Measurements from ENCODE around the gene LCE1C. TPM values are rescaled to one million over a fixed set of nuclear protein-coding genes. Genes with fewer than 3 reads are reported as not detected.

Gene LCE1C
- total and polyA plus RNA-seq, 7 donors, result not detected

DNA sequence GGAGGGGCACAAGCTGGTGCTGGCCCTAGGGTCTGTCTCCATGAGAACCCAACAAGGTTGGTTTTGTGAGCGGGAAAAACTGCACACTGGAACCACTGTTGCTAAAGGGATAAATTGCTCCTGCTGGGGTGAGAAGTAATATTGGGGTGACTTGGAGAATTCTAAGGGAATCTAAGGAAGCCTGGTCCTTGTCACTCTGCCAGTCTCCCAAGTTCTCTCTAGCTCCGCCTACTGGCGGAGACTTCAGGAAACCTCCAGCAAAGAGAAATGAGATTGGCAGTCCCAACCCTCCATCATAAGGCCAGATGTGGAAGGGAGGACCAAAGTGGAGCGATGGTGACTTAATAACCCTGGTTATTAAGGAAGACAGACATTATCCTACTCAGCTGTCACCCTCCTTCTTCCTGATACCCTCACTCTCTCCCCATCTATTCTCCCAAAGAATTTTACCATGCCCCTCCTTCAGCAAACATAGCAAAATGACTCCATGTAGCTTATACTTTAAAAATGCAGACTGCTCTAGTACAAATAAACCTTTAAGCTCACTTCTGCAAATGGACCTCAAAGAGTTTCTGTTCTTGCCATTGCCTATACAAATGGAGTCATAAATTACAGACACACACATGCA, 28.8 kb downstream of the LCE1C start:
- Histone ChIP-seq H3K36me3 (ENCODE audit: insufficient read depth in 1 of 2, low read depth in 1 of 2) (no peaks in the 10 kb centered on the region), H3K9me3 (no peaks in the 10 kb centered on the region), H3K4me3 (no peak overlapping the region), H3K4me1 (no peaks in the 10 kb centered on the region), H3K27me3 (ENCODE audit: insufficient read depth in 3 of 3, low read length in 2 of 3) (no peaks in the 10 kb centered on the region), H3K27ac (no peak overlapping the region)
- intact Hi-C loops (cut with DNase I), result no loop called here
- WGBS, 3 donors, result 57 to 70% (median 60%) methylated on average over 4 of the region's 4 CpGs
- TF ChIP-seq, protein P1, sequence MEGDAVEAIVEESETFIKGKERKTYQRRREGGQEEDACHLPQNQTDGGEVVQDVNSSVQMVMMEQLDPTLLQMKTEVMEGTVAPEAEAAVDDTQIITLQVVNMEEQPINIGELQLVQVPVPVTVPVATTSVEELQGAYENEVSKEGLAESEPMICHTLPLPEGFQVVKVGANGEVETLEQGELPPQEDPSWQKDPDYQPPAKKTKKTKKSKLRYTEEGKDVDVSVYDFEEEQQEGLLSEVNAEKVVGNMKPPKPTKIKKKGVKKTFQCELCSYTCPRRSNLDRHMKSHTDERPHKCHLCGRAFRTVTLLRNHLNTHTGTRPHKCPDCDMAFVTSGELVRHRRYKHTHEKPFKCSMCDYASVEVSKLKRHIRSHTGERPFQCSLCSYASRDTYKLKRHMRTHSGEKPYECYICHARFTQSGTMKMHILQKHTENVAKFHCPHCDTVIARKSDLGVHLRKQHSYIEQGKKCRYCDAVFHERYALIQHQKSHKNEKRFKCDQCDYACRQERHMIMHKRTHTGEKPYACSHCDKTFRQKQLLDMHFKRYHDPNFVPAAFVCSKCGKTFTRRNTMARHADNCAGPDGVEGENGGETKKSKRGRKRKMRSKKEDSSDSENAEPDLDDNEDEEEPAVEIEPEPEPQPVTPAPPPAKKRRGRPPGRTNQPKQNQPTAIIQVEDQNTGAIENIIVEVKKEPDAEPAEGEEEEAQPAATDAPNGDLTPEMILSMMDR (IDR thresholded peaks at IDR 0.05), result no peak
- ATAC-seq (no peak), DNase-seq (no peak)

DNA sequence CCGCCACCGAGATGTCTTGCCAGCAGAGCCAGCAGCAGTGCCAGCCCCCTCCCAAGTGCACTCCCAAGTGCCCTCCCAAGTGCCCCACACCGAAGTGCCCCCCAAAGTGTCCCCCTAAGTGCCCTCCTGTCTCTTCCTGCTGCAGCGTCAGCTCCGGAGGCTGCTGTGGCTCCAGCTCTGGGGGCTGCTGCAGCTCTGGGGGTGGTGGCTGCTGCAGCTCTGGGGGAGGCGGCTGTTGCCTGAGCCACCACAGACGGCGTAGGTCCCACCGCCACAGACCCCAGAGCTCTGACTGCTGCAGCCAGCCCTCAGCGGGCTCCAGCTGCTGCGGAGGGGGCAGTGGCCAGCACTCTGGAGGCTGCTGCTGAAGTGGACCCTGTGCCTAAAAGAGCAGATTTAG, 30.1 kb downstream of the LCE1C start:
- H3K27ac ChIP-seq, result no peak overlapping the region
- 69 to 70% (median 70%) methylated on average over 11 of the region's 11 CpGs for WGBS, 3 donors
- intact Hi-C loops (cut with DNase I), result no loop called here
- peaks cover 0 to 2% (median 0%) of the 10 kb centered on the region in 3 donors for H3K27me3 ChIP-seq (ENCODE audit: insufficient read depth in 3 of 3, low read length in 2 of 3)
- no peaks in the 10 kb centered on the region for H3K36me3 ChIP-seq (ENCODE audit: insufficient read depth in 1 of 2, low read depth in 1 of 2)
- ATAC-seq (no peak), DNase-seq (no peak)
- no peaks in the 10 kb centered on the region for H3K9me3 ChIP-seq
- no peak overlapping the region for H3K4me3 ChIP-seq
- TF ChIP-seq, protein P1 (IDR thresholded peaks at IDR 0.05), result no peak
- no peaks in the 10 kb centered on the region for H3K4me1 ChIP-seq

DNA sequence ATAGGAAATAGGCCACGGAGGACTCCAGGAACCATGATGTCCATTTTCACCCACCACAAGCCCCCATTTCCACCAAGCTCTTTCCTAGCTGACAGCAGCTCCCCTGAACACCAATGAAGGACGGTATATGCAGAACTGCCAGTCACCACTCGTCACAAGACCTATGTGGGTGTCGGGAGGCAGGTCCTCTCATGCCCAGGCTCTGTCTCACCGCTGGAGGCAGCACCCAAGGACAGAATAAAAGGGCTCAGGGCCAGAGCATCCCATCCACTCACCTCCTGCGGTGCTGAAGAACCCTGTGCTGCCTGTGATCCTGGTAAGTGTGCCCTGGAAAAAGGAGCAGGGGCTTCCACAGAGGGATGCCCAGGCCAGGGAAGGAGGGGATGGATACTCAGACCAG, 31.6 kb downstream of the LCE1C start, which contains the start of gene LCE1F:
Gene LCE1F, plus strand, starts transcription at position 266 of the 400 bp plus-strand sequence. CDS start 1,232 bp downstream, outside the sequence.
- WGBS, 3 donors, result 64 to 71% (median 65%) methylated on average over 6 of the region's 6 CpGs

DNA sequence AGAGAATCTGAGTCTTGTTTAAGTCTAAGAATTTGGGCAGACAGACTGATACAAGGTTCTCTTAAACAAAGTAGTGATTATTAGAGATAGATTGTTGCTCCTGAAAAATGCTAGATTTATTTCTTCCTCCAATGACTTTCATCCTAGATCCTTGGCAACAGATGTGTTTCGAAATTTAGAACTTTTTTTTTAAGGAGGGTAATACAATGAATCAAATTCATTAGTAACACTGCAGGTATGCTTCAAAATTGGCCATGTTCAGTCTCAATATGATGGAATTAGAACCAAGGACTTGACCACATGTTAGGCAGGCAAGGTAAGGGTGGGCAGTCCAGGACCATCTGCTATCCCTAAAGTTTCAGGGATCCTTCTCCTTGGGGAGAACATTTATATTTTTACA, 36.0 kb downstream of the LCE1C start:
- DNase-seq, result no peak

More for the DNA sequence above, 31.6 kb downstream of the LCE1C start, which contains the start of gene LCE1F:
- H3K4me3 ChIP-seq, result no peak within 1 kb of the TSS
- H3K4me1 ChIP-seq, result no peaks in the 10 kb centered on the region
- TF ChIP-seq, protein P1 (IDR thresholded peaks at IDR 0.05), result no peak
- H3K27me3 ChIP-seq (ENCODE audit: insufficient read depth in 3 of 3, low read length in 2 of 3), result peaks cover 0 to 5% (median 0%) of the 10 kb centered on the region in 3 donors
- no peak for DNase-seq
- no peak within 1 kb of the TSS for H3K27ac ChIP-seq
- no peaks in the 10 kb centered on the region for H3K36me3 ChIP-seq (ENCODE audit: insufficient read depth in 1 of 2, low read depth in 1 of 2)
- intact Hi-C loops (cut with DNase I), result no loop called here
- no peaks in the 10 kb centered on the region for H3K9me3 ChIP-seq
- no peak for ATAC-seq

More for the DNA sequence above, 36.0 kb downstream of the LCE1C start:
- no peak for ATAC-seq
- TF ChIP-seq, protein P1 (IDR thresholded peaks at IDR 0.05), result no peak
- Histone ChIP-seq H3K27me3 (ENCODE audit: insufficient read depth in 3 of 3, low read length in 2 of 3) (peaks cover 0 to 5% (median 2%) of the 10 kb centered on the region in 3 donors), H3K36me3 (ENCODE audit: insufficient read depth in 1 of 2, low read depth in 1 of 2) (no peaks in the 10 kb centered on the region), H3K4me3 (no peak overlapping the region), H3K27ac (no peak overlapping the region), H3K9me3 (no peaks in the 10 kb centered on the region), H3K4me1 (no peaks in the 10 kb centered on the region)
- WGBS, 3 donors, result 51 to 78% (median 57%) methylated on average over 1 of the region's 1 CpG
- intact Hi-C loops (cut with DNase I), result no loop called here

Data from psoas muscle (tissue), 8 donors.